Measurements from ENCODE around the gene GLOD4. TPM values are rescaled to one million over a fixed set of nuclear protein-coding genes. Genes with fewer than 3 reads are reported as not detected.
A peak's percentile ranks its signal among the peaks of the same experiment; 100 is the strongest.
"Not testable (repeated sequence)": the region's sequence is repeated elsewhere in the genome, so short reads cannot be mapped to it uniquely, and the experiment has no call there.

The GLOD4 gene
- total RNA-seq, 1 experiment from 2014 or later = 36.8 TPM

- DNase-seq (ENCODE audit: low read depth) = peak; percentile 7
- in situ Hi-C loops (cut with HindIII; ENCODE audit: low pct_unique_long_range_greater_than_20kb, low sequenced_read_pairs) = no loop called here
These were observed 30.6 kb downstream of the GLOD4 start for GRCh38 chr17:751269-752001.

GRCh38 chr17:750431-751037 is 31.5 kb downstream of the GLOD4 start:
- in situ Hi-C loops (cut with HindIII; ENCODE audit: low pct_unique_long_range_greater_than_20kb, low sequenced_read_pairs) = no loop called here
- DNase-seq (ENCODE audit: low read depth) = no peak

GRCh38 chr17:749359-749758 is 32.7 kb downstream of the GLOD4 start:
- in situ Hi-C loops (cut with HindIII; ENCODE audit: low pct_unique_long_range_greater_than_20kb, low sequenced_read_pairs); DNase-seq (ENCODE audit: low read depth): not testable (repeated sequence)

GRCh38 chr17:748604-749003 is 33.5 kb downstream of the GLOD4 start:
- in situ Hi-C loops (cut with HindIII; ENCODE audit: low pct_unique_long_range_greater_than_20kb, low sequenced_read_pairs); DNase-seq (ENCODE audit: low read depth): not testable (repeated sequence)

- in situ Hi-C loops (cut with HindIII; ENCODE audit: low pct_unique_long_range_greater_than_20kb, low sequenced_read_pairs) = no loop called here
- DNase-seq (ENCODE audit: low read depth) = no peak
These were observed 35.1 kb downstream of the GLOD4 start for GRCh38 chr17:746783-747629.

- no peak for DNase-seq (ENCODE audit: low read depth)
- in situ Hi-C loops (cut with HindIII; ENCODE audit: low pct_unique_long_range_greater_than_20kb, low sequenced_read_pairs) = no loop called here
These were observed 35.9 kb downstream of the GLOD4 start for GRCh38 chr17:746181-746580.

GRCh38 chr17:745406-745805 is 36.7 kb downstream of the GLOD4 start:
- no peak for DNase-seq (ENCODE audit: low read depth)
- in situ Hi-C loops (cut with HindIII; ENCODE audit: low pct_unique_long_range_greater_than_20kb, low sequenced_read_pairs) = no loop called here

- in situ Hi-C loops (cut with HindIII; ENCODE audit: low pct_unique_long_range_greater_than_20kb, low sequenced_read_pairs) = no loop called here
- DNase-seq (ENCODE audit: low read depth) = no peak
These were observed 37.1 kb downstream of the GLOD4 start for GRCh38 chr17:744937-745336.

- in situ Hi-C loops (cut with HindIII; ENCODE audit: low pct_unique_long_range_greater_than_20kb, low sequenced_read_pairs) = no loop called here
These were observed 38.9 kb downstream of the GLOD4 start for GRCh38 chr17:743139-743538.

GRCh38 chr17:742147-742793 is 39.8 kb downstream of the GLOD4 start:
- in situ Hi-C loops (cut with HindIII; ENCODE audit: low pct_unique_long_range_greater_than_20kb, low sequenced_read_pairs) = no loop called here
- no peak for DNase-seq (ENCODE audit: low read depth)

More at GRCh38 chr17:743139-743538, 38.9 kb downstream of the GLOD4 start:
- DNase-seq (ENCODE audit: low read depth) = no peak

- no peak for DNase-seq (ENCODE audit: low read depth)
- in situ Hi-C loops (cut with HindIII; ENCODE audit: low pct_unique_long_range_greater_than_20kb, low sequenced_read_pairs) = no loop called here
These were observed 41.7 kb downstream of the GLOD4 start for GRCh38 chr17:740240-741017.

GRCh38 chr17:737561-738113 is 44.4 kb downstream of the GLOD4 start:
- in situ Hi-C loops (cut with HindIII; ENCODE audit: low pct_unique_long_range_greater_than_20kb, low sequenced_read_pairs) = no loop called here
- DNase-seq (ENCODE audit: low read depth) = no peak

GRCh38 chr17:733743-734142 is 48.3 kb downstream of the GLOD4 start:
- in situ Hi-C loops (cut with HindIII; ENCODE audit: low pct_unique_long_range_greater_than_20kb, low sequenced_read_pairs) = no loop called here
- no peak for DNase-seq (ENCODE audit: low read depth)

GRCh38 chr17:732902-733720 is 49.0 kb downstream of the GLOD4 start:
- in situ Hi-C loops (cut with HindIII; ENCODE audit: low pct_unique_long_range_greater_than_20kb, low sequenced_read_pairs) = no loop called here

GRCh38 chr17:732067-732901 is 49.8 kb downstream of the GLOD4 start, which contains the start of gene TLCD3A:
TSS of gene TLCD3A (plus strand) at chr17:732596. CDS start at chr17:732648, 52 bp downstream.
- in situ Hi-C loops (cut with HindIII; ENCODE audit: low pct_unique_long_range_greater_than_20kb, low sequenced_read_pairs) = no loop called here
- peak; percentile 51 for DNase-seq (ENCODE audit: low read depth)

More at GRCh38 chr17:732902-733720, 49.0 kb downstream of the GLOD4 start:
- peak; percentile 50 for DNase-seq (ENCODE audit: low read depth)

GRCh38 chr17:731644-732066 is 50.4 kb downstream of the GLOD4 start:
- in situ Hi-C loops (cut with HindIII; ENCODE audit: low pct_unique_long_range_greater_than_20kb, low sequenced_read_pairs) = no loop called here
- no peak for DNase-seq (ENCODE audit: low read depth)

All from Caki2 (cell line).